Pulmonary artery endothelial cell (primary cell): ENCODE results near the gene TNXB. TPM values are rescaled to one million over a fixed set of nuclear protein-coding genes. Genes with fewer than 3 reads are reported as not detected.
"Not testable (repeated sequence)": the region's sequence is repeated elsewhere in the genome, so short reads cannot be mapped to it uniquely, and the experiment has no call there.

Source experiments
- DNase-seq: peaks from one replicate; pipeline ENCODE4 v3.0.0-alpha.2; 2011; ENCODE audit warnings: low read depth, low spot score
- total RNA-seq: library from RNA; depleted of rRNA; stranded (reverse); fragments of >200 nt; gene quantifications from 2 replicates; pipeline ENCODE4 v1.2.3, GENCODE V29; 2014

Gene TNXB
- total RNA-seq, 1 donor from 2014 or later = 0.73 TPM

DNA sequence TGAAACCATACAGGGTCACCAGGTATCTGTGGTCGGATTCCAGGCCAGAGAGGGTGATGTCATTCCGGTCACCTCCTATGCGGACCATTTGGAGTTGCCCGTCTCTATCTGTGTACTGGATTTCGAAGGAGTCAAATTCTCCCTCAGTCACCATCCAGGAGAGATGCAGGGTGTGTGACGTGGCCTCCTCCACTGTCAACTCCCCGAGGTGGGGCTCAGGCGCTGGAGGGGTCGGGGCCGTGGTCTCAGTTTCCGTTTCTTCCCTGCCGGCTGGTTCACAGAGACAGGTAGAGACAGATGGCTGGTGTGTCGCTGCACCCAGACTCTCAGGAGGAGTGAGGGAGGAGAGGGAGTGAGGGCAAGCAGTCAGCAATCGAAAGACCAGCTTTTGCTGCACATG is 40.3 kb downstream of the TNXB start:
- DNase-seq = no peak

- not testable (repeated sequence) for DNase-seq
These were observed 40.8 kb downstream of the TNXB start for GRCh38 chr6:32068315-32068714.

DNA sequence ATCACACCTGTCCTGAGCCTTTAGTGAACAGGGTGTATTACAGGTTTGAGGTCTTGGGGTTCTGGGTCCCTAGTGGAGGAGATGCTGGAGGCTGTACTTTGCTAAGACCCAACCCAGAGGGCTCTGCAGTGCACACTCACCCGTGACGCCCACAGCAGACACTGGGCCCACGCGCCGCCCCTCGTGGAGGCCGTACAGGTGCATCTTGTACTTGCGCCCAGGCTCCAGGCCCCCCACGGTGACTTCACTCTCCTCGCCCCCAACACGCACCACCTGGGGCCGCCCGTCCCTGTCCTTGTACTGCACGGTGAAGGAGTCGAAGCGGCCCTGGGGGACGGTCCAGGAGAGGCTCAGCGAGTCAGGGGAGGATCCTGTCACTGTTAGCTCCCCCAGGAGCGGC is 41.6 kb downstream of the TNXB start:
- DNase-seq = not testable (repeated sequence)

GRCh38 chr6:32064706-32065105 is 44.4 kb downstream of the TNXB start:
- no peak for DNase-seq

GRCh38 chr6:32060966-32061655 is 48.0 kb downstream of the TNXB start:
- DNase-seq = no peak

GRCh38 chr6:32058511-32058963 is 50.6 kb downstream of the TNXB start:
- peak; percentile 60 for DNase-seq

GRCh38 chr6:32057966-32058365 is 51.2 kb downstream of the TNXB start:
- DNase-seq = no peak

DNA sequence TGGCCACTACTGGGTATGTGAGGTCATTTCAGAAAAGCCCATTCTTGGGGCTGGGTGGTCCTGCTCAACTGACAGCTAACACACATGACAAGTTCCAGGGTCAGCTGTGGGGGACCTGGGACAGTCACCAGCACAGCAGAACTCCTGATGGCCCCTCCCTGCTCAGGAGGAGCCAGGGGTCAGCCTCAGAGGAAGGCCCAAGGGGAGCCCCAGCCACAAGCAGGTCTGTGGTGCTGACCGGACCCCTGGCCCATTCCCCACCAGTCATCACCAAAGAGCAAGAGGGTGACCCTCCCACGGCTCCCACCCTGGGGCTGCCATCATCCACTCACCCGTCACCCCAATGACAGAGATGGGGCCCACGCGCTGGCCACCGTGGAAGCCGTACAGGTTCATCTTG is 52.9 kb downstream of the TNXB start:
- DNase-seq = no peak

DNA sequence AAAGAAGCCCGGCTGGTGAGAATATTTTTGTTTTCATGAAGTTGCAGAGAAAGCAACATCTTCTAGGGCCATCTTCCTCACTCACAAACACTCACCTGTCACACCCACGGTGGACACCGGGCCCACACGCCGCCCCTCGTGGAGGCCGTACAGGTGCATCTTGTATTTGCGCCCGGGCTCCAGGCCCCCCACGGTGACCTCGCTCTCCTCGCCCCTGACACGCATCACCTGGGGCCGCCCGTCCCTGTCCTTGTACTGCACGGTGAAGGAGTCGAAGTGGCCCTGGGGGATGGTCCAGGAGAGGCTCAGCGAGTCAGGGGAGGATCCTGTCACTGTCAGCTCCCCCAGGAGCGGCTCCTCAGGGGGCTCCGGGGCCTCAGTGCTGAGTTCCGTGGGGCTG is 53.4 kb downstream of the TNXB start:
- DNase-seq = not testable (repeated sequence)

GRCh38 chr6:32053314-32053713 is 55.8 kb downstream of the TNXB start:
- DNase-seq = not testable (repeated sequence)

- not testable (repeated sequence) for DNase-seq
These were observed 56.5 kb downstream of the TNXB start for GRCh38 chr6:32052626-32053025.

DNA sequence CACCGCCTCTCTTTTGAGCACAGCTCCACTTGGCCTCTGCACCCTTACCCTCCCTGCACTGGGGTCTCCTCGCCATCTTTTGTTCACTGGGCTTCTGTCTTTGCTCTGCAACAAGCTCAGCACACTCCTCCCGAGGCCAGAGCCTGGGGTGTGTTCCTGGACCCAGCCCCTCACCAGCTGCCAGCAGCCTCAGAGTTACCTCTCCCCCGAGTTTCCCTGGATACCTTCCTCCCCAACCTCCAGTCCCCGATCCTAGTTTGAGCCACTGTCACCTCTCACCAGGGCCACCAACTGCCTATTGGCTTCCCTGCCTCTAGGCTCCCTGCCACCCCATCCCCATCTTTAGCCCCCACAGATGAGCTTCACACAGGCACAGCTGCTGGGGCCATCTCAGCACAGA is 58.6 kb downstream of the TNXB start:
- no peak for DNase-seq

- not testable (repeated sequence) for DNase-seq
These were observed 59.4 kb downstream of the TNXB start for GRCh38 chr6:32049736-32050135.

DNA sequence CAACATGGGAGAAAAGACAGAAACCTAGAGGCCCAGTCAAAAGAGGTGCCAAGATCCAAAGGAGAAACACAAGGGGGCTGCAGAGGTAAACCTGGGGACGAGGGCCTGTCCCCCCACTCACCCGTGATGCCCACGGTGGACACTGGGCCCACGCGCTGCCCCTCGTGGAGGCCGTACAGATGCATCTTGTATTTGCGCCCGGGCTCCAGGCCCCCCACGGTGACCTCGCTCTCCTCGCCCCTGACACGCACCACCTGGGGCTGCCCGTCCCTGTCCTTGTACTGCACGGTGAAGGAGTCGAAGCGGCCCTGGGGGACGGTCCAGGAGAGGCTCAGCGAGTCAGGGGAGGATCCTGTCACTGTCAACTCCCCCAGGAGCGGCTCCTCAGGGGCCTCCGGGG is 60.0 kb downstream of the TNXB start:
- DNase-seq = not testable (repeated sequence)

DNA sequence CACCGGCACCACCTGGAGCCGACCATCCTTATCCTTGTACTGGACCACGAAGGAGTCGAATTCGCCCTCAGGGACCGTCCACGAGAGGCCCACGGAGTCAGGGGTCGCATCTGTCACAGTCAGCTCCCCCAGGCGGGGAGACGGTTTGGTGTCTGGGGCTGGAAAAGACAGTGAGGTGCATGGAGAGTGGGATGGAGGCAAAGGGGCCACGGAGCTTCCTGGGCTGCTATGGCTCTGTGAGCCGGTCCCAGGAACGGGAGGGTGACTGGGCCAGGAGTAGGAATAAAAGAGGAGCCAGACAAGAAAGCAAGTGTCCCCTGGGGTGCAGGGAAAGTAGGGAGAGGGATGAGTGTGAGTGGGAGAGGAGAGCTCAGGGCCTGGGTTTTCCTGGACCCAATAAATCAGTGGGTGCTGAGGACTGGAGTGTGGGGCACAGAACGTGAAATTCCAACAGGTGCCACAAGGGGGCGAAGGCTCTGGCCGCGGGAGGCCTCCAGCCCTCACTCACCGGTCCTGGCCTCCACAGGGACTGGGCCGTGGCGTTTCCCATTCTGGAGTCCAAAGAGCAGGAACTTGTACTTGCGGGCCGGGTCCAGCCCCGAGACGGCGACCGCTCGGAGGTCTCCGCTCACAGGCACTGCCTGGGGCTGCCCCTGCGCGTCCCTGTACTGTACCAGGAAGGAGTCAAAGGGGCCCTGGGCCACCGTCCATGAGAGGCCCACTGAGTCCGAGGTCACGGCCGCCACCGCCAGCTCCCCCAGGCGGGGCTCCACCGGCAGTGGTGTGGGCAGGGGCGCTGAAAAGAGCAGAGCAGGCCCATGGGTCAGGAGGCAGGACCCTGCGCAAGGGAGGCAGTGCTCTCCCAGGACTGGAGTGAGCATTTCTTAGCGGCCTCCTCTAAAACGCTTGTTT is 61.0 kb downstream of the TNXB start:
- DNase-seq = no peak

- DNase-seq = no peak
These were observed 61.6 kb downstream of the TNXB start for GRCh38 chr6:32047539-32047854.

DNA sequence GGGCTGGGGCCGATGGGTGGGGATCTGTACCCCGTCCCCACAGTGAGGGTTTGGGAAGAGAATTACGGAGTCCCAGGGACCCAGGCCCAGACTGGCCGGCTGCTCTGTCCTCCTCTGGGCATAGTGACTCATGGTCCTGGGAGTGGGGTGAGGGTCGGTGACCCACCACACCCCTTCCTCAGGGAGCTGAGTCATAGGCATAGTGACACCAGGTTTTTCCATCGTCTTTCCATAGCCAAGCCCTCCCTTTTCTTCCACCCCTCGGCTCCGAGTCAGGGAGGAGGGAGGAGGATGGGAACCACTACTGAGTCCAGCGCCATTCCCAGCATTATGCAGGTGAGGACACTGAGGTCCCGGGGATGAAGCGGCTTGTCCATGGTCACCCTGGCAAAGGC is 62.1 kb downstream of the TNXB start:
- no peak for DNase-seq

GRCh38 chr6:32046450-32047083 is 62.6 kb downstream of the TNXB start:
- DNase-seq = no peak

DNA sequence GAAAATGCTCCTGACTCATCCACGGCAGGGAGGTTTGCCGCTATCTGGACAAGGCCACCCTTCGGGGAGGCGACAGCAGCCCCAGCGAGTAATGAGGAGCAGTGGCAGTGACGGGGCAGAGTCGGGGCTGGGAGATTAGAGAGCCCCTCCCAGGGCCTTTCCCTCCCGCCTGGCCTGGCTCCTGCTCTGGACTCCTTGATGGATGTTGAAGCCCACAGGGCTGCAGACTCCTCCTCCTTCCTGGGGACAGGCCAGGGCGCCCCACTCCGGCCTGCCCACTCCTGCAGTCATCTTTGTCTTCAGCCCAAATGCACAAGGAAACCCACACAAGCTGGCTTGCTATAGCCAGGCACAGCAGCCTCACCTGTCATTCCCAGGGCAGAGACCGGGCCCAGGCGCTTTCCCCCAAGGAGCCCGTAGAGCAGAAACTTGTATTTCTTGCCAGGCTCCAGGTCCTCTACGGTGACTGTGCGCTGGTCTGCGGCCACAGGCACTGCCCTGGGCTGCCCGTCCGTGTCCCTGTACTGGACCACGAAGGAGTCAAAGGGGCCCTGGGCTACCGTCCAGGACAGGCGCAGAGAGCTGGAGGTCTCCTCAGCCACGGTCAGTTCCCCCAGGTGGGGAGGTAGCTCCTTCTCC is 63.2 kb downstream of the TNXB start:
- DNase-seq = no peak

GRCh38 chr6:32044916-32045315 is 64.2 kb downstream of the TNXB start:
- not testable (repeated sequence) for DNase-seq

- DNase-seq = not testable (repeated sequence)
These were observed 65.4 kb downstream of the TNXB start for GRCh38 chr6:32043589-32044380.
